HepG2 (cell line): ENCODE data around the gene ANXA11. TPM values are rescaled to one million over a fixed set of nuclear protein-coding genes. Genes with fewer than 3 reads are reported as not detected.

ENCODE experiments used
- AGO1 ChIP-seq: fragments of 200-400 bp; formaldehyde crosslinking; IDR thresholded peaks from 2 replicates; pipeline ENCODE4 v1.6.1; 2017; ENCODE audit warnings: mild to moderate bottlenecking, low read depth, low read length, moderate library complexity; ENCODE audit not compliant: poor library complexity, severe bottlenecking
- ATRX ChIP-seq: sonication (generic); formaldehyde crosslinking; IDR thresholded peaks from 2 replicates; pipeline ENCODE4 v1.4.0; 2020; ENCODE audit warnings: missing genetic modification reagents, borderline replicate concordance
- ZC3H13 ChIP-seq: sonication (generic); formaldehyde crosslinking; IDR thresholded peaks from 2 replicates; pipeline ENCODE4 v1.8.1; 2023; ENCODE audit warnings: mild to moderate bottlenecking, missing genetic modification reagents, moderate library complexity
- ZNF713 ChIP-seq: sonication (generic); formaldehyde crosslinking; IDR thresholded peaks from 2 replicates; pipeline ENCODE4 v1.4.0; 2020; ENCODE audit warnings: mild to moderate bottlenecking, missing genetic modification reagents
- ZSCAN29 ChIP-seq: sonication (generic); formaldehyde crosslinking; conservative IDR thresholded peaks from 2 replicates; pipeline ENCODE4 v1.4.0; 2020; ENCODE audit warnings: mild to moderate bottlenecking, missing genetic modification reagents
- polyA plus RNA-seq, 8 experiments: library from polyadenylated mRNA; depleted of rRNA in 3 of 8; stranded (reverse) in 7 of 8; unstranded in 1 of 8; fragments of >200 nt; fragmentation: Illumina TruSeq in 4 of 8; extraction: Trizol in 4 of 8; gene quantifications; 2 replicates each; pipeline versions ENCODE4 v1.2.1 to v1.2.3, GENCODE V29; 2011 to 2016; ENCODE audit warnings: low read depth in 4 of 8, missing spikeins in 1 of 8, mixed read lengths in 1 of 8; ENCODE audit not compliant: insufficient read depth in 1 of 8
- total RNA-seq, 5 experiments: library from RNA; depleted of rRNA; stranded (reverse); fragments of >200 nt; fragmentation: Illumina TruSeq; extraction: Trizol; gene quantifications; 2 replicates each; pipeline ENCODE4 v1.2.3, GENCODE V29; 2016; ENCODE audit warnings: low read depth in 1 of 5
- TF ChIP-seq, protein P1 (sequence below), 2 experiments: sonication (generic) in 1 of 2; formaldehyde crosslinking in 1 of 2; IDR thresholded peaks; 2 replicates each; pipeline versions ENCODE4 v1.4.0 to v1.6.1; 2018 to 2020; ENCODE audit warnings: missing genetic modification reagents in 2 of 2, borderline replicate concordance in 1 of 2, low read depth in 1 of 2, mild to moderate bottlenecking in 1 of 2, missing biosample characterization in 1 of 2
- TF ChIP-seq, protein P2 (sequence below): sonication (generic); formaldehyde crosslinking; IDR thresholded peaks from 2 replicates; pipeline ENCODE4 v1.4.0; 2020; ENCODE audit warnings: missing genetic modification reagents
- TF ChIP-seq, protein P3 (sequence below): sonication (generic); formaldehyde crosslinking; IDR thresholded peaks from 2 replicates; pipeline ENCODE4 v1.4.0; 2020; ENCODE audit warnings: mild to moderate bottlenecking, missing genetic modification reagents
- TF ChIP-seq, protein P4 (sequence below): sonication (generic); formaldehyde crosslinking; IDR thresholded peaks from 2 replicates; pipeline ENCODE4 v1.4.0; 2020; ENCODE audit warnings: mild to moderate bottlenecking, missing genetic modification reagents

Gene ANXA11
- total and polyA plus RNA-seq, 2 of the 13 experiments (the other 11 are each of a cell fraction or from before 2014, with no cell fraction given), result 30.6 to 51.5 TPM

DNA sequence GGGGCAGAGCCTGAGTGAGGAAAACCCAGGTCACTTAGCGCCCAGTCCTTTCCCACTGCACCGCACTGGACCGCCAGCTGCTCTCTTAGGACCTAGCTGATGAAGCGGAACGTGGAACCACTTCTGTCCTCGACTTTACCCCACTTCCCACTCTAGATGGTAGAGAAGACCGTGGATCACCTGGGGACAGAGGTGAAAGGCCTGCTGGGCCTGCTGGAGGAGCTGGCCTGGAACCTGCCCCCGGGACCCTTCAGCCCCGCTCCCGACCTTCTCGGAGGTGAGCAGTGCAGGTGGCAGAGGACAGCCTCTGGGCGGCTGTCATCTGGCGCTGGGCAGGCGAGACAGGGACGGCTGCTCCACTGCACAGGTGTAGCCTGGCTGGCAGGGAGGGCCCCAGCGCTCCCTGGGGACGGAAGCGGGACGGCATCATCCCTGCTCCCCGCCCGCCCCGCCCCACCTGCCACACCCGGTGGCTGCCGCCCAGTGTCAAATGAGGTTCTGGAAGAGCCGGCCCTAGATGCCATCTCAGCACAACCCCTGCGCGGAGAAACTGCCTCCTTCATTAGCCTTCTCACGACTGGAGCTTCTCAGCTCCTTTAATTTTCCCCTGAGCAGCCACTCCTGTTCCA lies 61.2 kb downstream of the ANXA11 start (continued):
- TF ChIP-seq, protein P1, sequence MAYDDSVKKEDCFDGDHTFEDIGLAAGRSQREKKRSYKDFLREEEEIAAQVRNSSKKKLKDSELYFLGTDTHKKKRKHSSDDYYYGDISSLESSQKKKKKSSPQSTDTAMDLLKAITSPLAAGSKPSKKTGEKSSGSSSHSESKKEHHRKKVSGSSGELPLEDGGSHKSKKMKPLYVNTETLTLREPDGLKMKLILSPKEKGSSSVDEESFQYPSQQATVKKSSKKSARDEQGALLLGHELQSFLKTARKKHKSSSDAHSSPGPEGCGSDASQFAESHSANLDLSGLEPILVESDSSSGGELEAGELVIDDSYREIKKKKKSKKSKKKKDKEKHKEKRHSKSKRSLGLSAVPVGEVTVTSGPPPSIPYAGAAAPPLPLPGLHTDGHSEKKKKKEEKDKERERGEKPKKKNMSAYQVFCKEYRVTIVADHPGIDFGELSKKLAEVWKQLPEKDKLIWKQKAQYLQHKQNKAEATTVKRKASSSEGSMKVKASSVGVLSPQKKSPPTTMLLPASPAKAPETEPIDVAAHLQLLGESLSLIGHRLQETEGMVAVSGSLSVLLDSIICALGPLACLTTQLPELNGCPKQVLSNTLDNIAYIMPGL (CRISPR knock-in tag; IDR thresholded peaks at IDR 0.05; ENCODE audit: borderline replicate concordance in 1 of 2, low read depth in 1 of 2), result no peak
- TF ChIP-seq ZNF713 (CRISPR knock-in tag) (no peak), ZSCAN29 (CRISPR knock-in tag) (no peak), ATRX (no peak), AGO1 (peak; percentile 61), ZC3H13 (CRISPR knock-in tag) (no peak)
- TF ChIP-seq, protein P2, sequence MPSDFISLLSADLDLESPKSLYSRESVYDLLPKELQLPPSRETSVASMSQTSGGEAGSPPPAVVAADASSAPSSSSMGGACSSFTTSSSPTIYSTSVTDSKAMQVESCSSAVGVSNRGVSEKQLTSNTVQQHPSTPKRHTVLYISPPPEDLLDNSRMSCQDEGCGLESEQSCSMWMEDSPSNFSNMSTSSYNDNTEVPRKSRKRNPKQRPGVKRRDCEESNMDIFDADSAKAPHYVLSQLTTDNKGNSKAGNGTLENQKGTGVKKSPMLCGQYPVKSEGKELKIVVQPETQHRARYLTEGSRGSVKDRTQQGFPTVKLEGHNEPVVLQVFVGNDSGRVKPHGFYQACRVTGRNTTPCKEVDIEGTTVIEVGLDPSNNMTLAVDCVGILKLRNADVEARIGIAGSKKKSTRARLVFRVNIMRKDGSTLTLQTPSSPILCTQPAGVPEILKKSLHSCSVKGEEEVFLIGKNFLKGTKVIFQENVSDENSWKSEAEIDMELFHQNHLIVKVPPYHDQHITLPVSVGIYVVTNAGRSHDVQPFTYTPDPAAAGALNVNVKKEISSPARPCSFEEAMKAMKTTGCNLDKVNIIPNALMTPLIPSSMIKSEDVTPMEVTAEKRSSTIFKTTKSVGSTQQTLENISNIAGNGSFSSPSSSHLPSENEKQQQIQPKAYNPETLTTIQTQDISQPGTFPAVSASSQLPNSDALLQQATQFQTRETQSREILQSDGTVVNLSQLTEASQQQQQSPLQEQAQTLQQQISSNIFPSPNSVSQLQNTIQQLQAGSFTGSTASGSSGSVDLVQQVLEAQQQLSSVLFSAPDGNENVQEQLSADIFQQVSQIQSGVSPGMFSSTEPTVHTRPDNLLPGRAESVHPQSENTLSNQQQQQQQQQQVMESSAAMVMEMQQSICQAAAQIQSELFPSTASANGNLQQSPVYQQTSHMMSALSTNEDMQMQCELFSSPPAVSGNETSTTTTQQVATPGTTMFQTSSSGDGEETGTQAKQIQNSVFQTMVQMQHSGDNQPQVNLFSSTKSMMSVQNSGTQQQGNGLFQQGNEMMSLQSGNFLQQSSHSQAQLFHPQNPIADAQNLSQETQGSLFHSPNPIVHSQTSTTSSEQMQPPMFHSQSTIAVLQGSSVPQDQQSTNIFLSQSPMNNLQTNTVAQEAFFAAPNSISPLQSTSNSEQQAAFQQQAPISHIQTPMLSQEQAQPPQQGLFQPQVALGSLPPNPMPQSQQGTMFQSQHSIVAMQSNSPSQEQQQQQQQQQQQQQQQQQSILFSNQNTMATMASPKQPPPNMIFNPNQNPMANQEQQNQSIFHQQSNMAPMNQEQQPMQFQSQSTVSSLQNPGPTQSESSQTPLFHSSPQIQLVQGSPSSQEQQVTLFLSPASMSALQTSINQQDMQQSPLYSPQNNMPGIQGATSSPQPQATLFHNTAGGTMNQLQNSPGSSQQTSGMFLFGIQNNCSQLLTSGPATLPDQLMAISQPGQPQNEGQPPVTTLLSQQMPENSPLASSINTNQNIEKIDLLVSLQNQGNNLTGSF, result no peak
- TF ChIP-seq, protein P3, sequence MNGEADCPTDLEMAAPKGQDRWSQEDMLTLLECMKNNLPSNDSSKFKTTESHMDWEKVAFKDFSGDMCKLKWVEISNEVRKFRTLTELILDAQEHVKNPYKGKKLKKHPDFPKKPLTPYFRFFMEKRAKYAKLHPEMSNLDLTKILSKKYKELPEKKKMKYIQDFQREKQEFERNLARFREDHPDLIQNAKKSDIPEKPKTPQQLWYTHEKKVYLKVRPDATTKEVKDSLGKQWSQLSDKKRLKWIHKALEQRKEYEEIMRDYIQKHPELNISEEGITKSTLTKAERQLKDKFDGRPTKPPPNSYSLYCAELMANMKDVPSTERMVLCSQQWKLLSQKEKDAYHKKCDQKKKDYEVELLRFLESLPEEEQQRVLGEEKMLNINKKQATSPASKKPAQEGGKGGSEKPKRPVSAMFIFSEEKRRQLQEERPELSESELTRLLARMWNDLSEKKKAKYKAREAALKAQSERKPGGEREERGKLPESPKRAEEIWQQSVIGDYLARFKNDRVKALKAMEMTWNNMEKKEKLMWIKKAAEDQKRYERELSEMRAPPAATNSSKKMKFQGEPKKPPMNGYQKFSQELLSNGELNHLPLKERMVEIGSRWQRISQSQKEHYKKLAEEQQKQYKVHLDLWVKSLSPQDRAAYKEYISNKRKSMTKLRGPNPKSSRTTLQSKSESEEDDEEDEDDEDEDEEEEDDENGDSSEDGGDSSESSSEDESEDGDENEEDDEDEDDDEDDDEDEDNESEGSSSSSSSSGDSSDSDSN (CRISPR knock-in tag), result peak; percentile 32; the same call in 1 of the 2 replicates
- TF ChIP-seq, protein P4, sequence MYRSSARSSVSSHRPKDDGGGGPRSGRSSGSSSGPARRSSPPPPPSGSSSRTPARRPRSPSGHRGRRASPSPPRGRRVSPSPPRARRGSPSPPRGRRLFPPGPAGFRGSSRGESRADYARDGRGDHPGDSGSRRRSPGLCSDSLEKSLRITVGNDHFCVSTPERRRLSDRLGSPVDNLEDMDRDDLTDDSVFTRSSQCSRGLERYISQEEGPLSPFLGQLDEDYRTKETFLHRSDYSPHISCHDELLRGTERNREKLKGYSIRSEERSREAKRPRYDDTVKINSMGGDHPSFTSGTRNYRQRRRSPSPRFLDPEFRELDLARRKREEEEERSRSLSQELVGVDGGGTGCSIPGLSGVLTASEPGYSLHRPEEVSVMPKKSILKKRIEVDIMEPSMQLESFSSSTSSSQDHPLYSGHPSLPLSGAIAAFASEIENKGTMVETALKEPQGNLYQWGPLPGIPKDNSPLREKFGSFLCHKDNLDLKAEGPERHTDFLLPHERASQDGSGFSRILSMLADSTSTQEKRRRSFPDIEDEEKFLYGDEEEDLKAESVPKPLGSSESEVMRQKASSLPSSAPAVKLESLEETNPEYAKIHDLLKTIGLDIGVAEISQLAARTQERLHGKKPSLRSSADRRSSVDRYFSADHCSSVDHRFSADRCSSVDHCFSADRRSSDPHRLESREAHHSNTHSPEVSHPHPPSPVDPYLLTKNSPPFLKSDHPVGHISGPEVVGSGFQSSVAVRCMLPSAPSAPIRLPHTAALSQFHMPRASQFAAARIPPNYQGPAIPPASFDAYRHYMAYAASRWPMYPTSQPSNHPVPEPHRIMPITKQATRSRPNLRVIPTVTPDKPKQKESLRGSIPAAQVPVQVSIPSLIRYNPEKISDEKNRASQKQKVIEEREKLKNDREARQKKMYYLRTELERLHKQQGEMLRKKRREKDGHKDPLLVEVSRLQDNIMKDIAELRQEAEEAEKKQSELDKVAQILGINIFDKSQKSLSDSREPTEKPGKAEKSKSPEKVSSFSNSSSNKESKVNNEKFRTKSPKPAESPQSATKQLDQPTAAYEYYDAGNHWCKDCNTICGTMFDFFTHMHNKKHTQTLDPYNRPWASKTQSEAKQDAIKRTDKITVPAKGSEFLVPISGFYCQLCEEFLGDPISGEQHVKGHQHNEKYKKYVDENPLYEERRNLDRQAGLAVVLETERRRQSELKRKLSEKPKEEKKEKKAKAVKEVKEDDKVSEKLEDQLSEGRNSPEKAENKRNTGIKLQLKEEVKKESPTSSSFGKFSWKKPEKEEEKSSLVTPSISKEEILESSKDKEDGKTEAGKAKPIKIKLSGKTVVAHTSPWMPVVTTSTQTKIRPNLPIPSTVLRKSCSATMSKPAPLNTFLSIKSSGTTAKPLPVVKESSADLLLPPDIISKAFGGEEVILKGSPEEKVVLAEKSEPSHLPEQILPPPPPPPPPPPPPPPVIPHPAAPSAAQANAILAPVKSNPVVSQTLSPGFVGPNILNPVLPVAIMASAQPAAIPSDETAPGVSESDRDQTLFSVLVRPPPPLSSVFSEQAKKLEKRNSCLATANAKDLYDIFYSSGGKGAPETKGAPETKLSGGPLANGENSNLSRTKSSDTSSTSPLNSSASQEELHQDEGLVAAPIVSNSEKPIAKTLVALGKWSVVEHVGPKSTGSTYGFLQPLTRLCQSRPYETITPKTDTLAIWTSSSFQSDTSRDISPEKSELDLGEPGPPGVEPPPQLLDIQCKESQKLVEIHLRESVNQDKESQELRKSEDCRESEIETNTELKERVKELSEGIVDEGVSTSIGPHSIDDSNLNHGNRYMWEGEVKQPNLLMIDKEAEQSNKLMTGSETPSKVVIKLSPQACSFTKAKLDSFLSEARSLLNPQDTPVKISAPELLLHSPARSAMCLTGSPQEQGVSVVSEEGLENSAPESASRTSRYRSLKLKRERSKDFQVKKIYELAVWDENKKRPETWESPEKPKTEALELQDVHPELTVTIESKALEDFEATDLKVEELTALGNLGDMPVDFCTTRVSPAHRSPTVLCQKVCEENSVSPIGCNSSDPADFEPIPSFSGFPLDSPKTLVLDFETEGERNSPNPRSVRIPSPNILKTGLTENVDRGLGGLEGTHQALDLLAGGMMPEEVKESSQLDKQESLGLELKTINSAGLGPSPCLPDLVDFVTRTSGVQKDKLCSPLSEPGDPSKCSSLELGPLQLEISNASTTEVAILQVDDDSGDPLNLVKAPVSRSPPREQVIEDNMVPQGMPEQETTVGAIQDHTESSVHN (CRISPR knock-in tag), result no peak
